ENCODE results near the gene TC2N. TPM values are rescaled to one million over a fixed set of nuclear protein-coding genes. Genes with fewer than 3 reads are reported as not detected.

The TC2N gene
- total and polyA plus RNA-seq, 9 of the 15 experiments (the other 6 are each of a cell fraction or from before 2014, with no cell fraction given): 2.0 to 12.5 (median 7.3) TPM

DNA sequence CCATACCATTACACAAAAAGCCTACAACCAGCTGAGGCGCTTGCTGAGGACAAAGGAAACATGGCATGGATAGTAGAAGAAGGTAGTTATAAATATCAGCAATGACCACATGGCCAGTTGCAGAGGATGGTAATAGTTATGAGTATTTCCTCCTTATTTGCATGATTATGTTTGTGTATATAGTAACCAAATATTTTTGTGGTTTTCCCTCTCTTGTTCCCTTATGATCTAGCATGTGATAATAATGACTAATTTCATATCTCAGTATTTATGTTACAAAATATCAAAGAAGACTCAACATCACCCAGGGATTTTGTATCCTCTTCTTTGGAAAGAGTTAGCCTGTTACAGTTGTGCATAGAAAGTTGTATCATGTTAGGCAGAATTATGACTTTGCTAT lies 122.0 kb downstream of the TC2N start:
- Histone ChIP-seq H3K79me2 (ENCODE audit: control insufficient read depth, insufficient read depth, low read length) (no peaks in the 10 kb centered on the region), H3K4me2 (ENCODE audit: insufficient read depth, low read length) (no peak overlapping the region), H2AFZ (ENCODE audit: low read depth, low read length) (no peak overlapping the region), H3K27ac (ENCODE audit: extremely low read depth, low read depth, low read length) (no peak overlapping the region), H4K20me1 (replicated peaks; ENCODE audit: control insufficient read depth, insufficient read depth, low read length) (no peaks in the 10 kb centered on the region), H3K36me3 (ENCODE audit: control insufficient read depth, insufficient read depth, low read length) (no peaks in the 10 kb centered on the region), H3K27me3 (ENCODE audit: control insufficient read depth in 2 of 2, insufficient read depth in 2 of 2, low read length in 2 of 2) (no peaks in the 10 kb centered on the region), H3K9me1 (ENCODE audit: control insufficient read depth, insufficient read depth, low read length) (no peaks in the 10 kb centered on the region), H3K4me3 (no peak overlapping the region), H3K4me1 (replicated peaks in 1 of 2; ENCODE audit: control insufficient read depth in 2 of 2, insufficient read depth in 2 of 2, low read length in 2 of 2) (no peaks in the 10 kb centered on the region; a peak in 1 of 5 replicates), H3K9me3 (replicated peaks; ENCODE audit: control insufficient read depth, insufficient read depth, low read depth, low read length) (no peaks in the 10 kb centered on the region), H3K9ac (ENCODE audit: insufficient read depth in 1 of 2, low read depth in 2 of 2, low read length in 2 of 2) (no peak overlapping the region)
- ATAC-seq (no peak), FAIRE-seq (no peak), DNase-seq (ENCODE audit: extremely low read depth in 1 of 4, low spot score in 3 of 4) (no peak)
- CTCF ChIA-PET (ENCODE audit: low intra/inter-chr PET ratio): no interaction called here
- no TSS peak for BruUV-seq (replicated peaks)
- intact Hi-C loops (cut with micrococcal nuclease) (no loop called here), in situ Hi-C loops (cut with MboI) (no loop called here)
- POLR2A ChIA-PET: no interaction called here
- TF ChIP-seq MIER1 (IDR thresholded peaks at IDR 0.05; ENCODE audit: low read depth) (no peak), RFX1 (IDR thresholded peaks at IDR 0.05) (no peak), ZNF766 (CRISPR knock-in tag; conservative IDR thresholded peaks at IDR 0.05) (no peak), ETV6 (IDR thresholded peaks at IDR 0.05; ENCODE audit: borderline replicate concordance in 1 of 2, low read depth in 2 of 2, low read length in 1 of 2) (no peak), ETV6 (CRISPR knock-in tag; IDR thresholded peaks at IDR 0.05; ENCODE audit: borderline replicate concordance) (no peak), KLF13 (tag; IDR thresholded peaks at IDR 0.05; ENCODE audit: borderline replicate concordance, low read depth) (no peak), ZNF184 (CRISPR knock-in tag; IDR thresholded peaks at IDR 0.05) (no peak), CBX5 (IDR thresholded peaks at IDR 0.05; ENCODE audit: borderline replicate concordance, low read depth) (no peak), POLR2H (tag; IDR thresholded peaks at IDR 0.05; ENCODE audit: low read depth) (no peak), HNRNPH1 (optimal IDR thresholded peaks at IDR 0.05; ENCODE audit: low read depth, low read length) (no peak)
- TF ChIP-seq, protein P1, sequence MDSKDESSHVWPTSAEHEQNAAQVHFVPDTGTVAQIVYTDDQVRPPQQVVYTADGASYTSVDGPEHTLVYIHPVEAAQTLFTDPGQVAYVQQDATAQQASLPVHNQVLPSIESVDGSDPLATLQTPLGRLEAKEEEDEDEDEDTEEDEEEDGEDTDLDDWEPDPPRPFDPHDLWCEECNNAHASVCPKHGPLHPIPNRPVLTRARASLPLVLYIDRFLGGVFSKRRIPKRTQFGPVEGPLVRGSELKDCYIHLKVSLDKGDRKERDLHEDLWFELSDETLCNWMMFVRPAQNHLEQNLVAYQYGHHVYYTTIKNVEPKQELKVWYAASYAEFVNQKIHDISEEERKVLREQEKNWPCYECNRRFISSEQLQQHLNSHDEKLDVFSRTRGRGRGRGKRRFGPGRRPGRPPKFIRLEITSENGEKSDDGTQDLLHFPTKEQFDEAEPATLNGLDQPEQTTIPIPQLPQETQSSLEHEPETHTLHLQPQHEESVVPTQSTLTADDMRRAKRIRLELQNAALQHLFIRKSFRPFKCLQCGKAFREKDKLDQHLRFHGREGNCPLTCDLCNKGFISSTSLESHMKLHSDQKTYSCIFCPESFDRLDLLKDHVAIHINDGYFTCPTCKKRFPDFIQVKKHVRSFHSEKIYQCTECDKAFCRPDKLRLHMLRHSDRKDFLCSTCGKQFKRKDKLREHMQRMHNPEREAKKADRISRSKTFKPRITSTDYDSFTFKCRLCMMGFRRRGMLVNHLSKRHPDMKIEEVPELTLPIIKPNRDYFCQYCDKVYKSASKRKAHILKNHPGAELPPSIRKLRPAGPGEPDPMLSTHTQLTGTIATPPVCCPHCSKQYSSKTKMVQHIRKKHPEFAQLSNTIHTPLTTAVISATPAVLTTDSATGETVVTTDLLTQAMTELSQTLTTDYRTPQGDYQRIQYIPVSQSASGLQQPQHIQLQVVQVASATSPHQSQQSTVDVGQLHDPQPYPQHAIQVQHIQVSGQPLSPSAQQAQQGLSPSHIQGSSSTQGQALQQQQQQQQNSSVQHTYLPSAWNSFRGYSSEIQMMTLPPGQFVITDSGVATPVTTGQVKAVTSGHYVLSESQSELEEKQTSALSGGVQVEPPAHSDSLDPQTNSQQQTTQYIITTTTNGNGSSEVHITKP (IDR thresholded peaks at IDR 0.05; ENCODE audit: partially characterized antibody): no peak
- WGBS (ENCODE audit: insufficient coverage, low coverage, missing lambda C conversion rate): 54% methylated on average over 1 of the region's 1 CpG
